Measurements from ENCODE around the gene DSN1.

DSN1 gene

GRCh38 chr20:36794116-36794474, 20.5 kb upstream of the DSN1 start:
- DNase-seq, result no peak

DNA sequence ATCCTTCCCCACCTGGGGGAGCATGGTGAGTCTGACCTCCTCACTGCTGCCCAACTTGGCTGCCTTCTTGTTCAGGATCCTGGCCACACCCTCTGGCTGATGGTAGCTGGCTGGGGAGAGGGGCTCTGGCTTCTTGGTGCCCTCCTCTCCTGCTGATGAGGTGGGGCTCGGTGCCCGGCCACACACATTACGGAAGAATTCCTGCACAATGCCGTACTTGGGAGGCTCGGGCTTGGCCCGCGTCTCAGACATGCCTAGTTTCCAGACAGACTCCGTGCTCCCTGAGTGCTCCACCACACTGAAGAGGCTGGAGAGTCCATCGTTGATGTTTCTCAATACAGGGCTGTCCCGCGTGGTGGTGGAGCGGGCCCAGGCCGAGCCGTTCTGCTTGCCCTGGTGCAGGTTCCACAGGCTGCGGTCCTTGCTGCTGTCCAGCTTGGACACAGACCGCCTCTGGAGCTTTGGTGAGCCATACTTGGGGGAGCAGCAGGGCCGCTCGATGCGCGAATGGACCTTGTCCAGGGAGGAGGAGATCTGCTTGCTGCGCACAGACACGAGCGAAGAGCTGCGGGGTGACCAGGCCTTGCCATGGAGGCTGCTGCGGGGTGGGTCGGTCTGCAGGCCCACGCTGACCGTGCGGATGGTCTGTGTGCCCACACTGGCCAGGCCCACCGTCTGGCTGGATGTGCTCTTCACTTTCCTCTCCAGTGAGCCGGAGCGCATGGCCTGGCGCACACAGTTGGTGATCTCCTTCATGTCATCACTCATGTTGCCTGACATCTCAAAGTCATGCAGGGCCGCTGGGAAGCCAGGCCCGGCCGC, 19.9 kb upstream of the DSN1 start:
- no peak for DNase-seq

DNA sequence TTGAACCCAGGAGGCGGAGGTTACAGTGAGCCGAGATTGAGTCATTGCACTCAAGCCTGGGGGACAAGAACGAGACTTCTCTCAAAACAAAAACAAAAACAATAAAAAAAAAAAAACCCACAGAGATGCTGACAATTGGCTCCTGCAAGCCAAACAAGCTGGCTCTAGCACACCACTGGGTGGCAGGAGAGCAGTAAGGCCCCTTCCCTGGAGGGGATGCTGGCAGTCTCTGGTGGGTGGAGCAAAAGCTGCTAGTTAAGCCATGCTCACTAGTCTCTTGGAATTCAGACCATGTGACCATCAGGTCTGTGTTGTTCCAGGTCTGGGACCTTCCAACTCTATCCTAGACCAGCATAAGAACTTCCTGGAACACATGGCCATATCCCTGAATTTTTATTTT, 18.9 kb upstream of the DSN1 start:
- no peak for DNase-seq

GRCh38 chr20:36791862-36792261, 18.3 kb upstream of the DSN1 start:
- no peak for DNase-seq

DNA sequence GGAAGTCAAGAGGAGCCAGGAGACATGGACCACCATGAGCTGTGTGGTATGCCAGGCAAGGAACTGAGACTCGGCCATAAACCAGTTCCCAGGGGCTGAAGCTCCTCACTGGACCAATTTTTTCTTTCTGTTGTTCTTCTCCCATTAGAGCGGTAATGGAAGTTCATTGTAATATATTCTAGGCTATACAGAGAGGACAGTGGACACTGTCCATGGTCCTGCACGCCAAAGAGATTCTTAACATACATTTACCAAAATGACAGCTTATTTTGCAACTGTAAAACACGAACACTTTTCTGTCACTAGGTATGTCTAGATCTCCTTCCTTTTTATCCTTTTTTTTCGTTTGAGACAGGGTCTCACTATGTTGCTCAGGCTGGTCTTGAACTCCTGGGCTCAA, 13.1 kb upstream of the DSN1 start:
- no peak for DNase-seq

- no peak for DNase-seq
These were observed 12.7 kb upstream of the DSN1 start for GRCh38 chr20:36786246-36786645.

GRCh38 chr20:36785308-36785707, 11.7 kb upstream of the DSN1 start:
- no peak for DNase-seq

- no peak for DNase-seq
These were observed 11.3 kb upstream of the DSN1 start for GRCh38 chr20:36784900-36785299.

GRCh38 chr20:36784116-36784515, 10.6 kb upstream of the DSN1 start:
- no peak for DNase-seq

GRCh38 chr20:36779656-36780025, 6.1 kb upstream of the DSN1 start:
- no peak for DNase-seq

GRCh38 chr20:36778831-36779655, 5.5 kb upstream of the DSN1 start:
- DNase-seq, result no peak

DNA sequence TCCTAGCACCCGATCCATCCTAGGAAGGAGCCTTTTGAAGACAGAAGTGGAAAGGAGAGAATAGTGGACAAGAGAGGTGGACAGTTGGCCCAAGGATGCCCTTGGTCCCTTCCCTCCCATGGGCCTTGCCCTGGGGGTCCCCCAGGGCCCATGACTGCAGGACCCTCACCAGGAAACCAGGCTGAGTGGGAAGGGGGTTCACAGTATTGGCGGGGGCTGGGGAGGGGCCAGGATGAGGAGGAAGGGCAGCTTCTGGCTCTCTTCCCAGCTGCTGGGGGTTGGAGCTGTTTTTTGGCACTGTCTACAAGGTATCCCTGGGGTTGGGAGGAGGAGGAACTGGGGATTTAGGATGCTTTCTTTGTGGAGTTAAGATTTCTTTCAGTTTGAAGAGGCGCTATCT, 4.0 kb upstream of the DSN1 start:
- DNase-seq, result no peak

DNA sequence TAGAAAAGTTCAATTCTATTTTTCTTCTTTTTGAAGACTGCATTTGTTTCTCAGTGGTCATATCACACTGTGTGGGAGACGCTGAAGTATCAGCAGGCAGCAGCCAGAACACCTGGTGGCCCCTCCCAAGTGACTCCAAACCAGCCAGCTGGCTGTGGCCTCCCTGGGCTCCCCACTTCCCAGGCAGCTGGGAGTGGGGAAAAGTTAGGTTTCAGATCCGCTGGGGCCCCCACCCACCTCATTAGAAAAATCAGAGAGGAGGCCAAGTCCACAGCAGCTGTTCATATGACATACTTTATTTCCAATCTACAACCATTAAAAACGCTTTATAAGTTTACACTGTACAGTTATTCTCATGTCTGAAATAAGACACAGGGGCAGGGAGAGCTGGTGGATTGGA, 3.6 kb upstream of the DSN1 start:
- no peak for DNase-seq

GRCh38 chr20:36775826-36776225, 2.3 kb upstream of the DSN1 start:
- DNase-seq, result no peak

DNA sequence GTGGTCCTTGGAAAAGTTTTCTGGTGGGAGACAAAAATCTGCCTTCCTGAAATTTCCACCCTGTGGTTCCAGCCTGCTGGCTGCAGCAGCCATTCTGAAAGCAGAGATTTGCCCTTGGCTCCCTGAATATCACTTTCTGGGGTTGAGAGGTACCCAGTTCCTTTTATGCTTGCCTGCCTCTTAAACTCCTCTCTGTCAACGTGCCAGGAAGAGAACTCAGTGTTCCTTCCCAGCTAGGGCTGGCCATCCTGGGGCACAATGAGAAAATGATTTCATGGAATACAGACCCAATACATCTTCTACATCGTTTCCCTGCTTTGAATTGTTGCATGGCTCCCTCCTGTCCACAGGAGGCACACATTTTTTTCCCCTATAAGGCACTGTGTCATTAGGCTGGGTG, 1.6 kb upstream of the DSN1 start:
- no peak for DNase-seq

DNA sequence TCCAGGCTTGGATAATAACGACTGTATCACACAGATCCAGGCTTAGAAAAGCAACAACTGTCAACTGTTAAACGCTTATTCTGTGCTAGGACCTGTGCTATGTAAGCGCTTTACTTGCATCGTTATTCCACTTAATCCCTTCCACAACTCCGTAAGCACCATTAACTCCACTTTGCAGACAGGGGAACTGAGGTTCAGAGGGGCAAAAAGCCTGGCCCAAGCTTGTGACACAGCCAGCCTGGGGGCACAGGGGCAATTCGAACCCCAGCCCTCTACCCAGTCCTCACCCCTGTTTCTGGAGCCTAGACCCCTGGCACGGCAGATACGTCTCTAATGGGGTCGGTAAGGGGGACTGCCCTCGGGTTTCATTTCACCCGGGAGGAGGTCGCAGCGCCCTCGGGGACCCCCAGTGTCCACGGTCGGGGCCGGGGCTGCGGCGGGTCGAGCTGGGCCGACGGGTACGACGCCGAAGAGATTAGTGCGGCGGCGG, 411 bp downstream of the DSN1 start:
- DNase-seq, result no peak

GRCh38 chr20:36770680-36771079, 2.9 kb downstream of the DSN1 start:
- no peak for DNase-seq

GRCh38 chr20:36768768-36769430, 4.7 kb downstream of the DSN1 start:
- DNase-seq, result no peak

- DNase-seq, result no peak
These were observed 12.4 kb downstream of the DSN1 start for GRCh38 chr20:36761125-36761524.

GRCh38 chr20:36760647-36761046, 12.9 kb downstream of the DSN1 start:
- DNase-seq, result no peak

DNA sequence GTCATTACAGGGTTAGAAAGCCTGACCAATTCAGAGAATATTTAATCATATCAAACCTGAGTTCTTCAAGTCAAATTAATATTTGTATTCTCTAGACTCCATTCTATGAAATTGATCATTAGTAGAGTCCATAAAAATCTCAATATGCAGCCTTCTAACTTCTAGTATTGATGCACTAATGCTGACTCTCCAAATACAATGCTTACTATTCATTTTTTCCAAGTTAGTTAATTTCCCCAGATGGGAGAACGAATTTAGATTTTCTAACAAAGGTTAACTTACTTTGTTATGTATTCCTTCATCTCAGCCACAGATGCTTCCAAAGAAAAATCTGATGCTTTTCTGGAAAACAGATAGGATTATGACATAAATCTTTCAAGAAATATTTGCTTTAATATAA, 15.3 kb downstream of the DSN1 start:
- DNase-seq, result no peak

DNA sequence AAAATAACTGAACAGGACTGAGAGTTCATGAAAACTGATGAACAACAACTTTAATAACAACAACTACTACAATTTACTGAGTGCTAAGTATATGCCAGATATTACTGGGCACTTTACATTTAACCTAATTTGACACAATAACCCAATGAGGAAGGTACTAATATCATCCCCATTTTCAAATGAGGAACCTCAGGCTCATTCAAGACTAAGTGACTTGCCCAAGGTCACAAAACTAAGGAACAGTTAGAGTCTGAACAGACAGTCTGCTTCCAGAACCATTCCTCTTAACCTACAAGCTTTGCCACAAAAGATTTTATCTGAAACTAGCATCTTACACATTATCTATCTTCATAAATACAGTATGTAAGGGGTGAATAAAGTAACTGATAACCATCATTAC, 17.1 kb downstream of the DSN1 start:
- no peak for DNase-seq

GRCh38 chr20:36754656-36755222, 18.8 kb downstream of the DSN1 start:
- peak in 1 of 2 experiments; percentile 41 for DNase-seq

All from activated T-cell treated with anti-CD3 and anti-CD28 coated beads, Interleukin-2, amount 50 U/mL, for 48 hours (primary cell).